Measurements from ENCODE around the gene KLRG1. TPM values are rescaled to one million over a fixed set of nuclear protein-coding genes. Genes with fewer than 3 reads are reported as not detected.

Gene KLRG1
- total and polyA plus RNA-seq, 4 donors, result 4.5 to 9.4 (median 6.0) TPM

DNA sequence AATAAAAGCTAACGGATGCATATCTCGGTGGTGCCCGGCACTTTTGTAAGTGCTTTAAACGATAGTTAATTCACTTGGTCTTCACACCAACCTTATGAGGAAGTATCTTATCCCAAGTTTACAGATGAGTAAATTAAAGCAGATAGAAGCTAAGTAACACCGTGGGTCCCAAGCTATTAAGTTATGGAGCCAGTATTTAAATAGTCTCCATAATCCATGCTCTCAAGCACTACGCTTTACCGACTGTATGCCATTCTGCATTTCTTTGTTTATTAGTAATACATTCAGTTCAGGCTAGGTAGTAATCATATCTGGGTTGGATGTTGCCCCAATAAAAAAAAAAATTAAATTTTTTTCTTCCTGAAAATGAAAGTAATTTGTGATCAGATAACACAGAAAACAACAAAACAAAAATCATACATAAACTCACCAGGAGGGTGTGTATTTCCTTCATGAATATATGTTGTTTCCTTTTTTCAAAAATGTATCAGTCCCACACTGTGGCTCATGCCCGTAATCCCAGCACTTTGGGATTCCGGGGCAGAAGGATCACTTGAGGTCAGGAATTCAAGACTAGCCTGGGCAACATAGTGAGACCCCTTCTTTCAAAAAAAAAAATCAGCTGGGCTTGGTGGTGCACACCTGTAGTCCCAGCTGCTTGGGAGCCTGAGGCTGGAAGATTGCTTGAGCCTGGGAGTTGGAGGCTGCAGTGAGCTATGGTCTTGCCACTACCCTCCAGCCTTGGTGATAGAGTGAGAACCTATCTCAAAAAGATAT is 38.5 kb upstream of the KLRG1 start:
- Histone ChIP-seq H3K9me3 (ENCODE audit: control insufficient read depth, insufficient read depth, low read length) (peaks cover 2% of the 10 kb centered on the region), H3K27ac (ENCODE audit: low read depth, low read length) (no peak overlapping the region), H3K4me1 (ENCODE audit: control insufficient read depth, insufficient read depth, low read length) (peaks cover 4% of the 10 kb centered on the region), H3K4me3 (ENCODE audit: low read depth, low read length) (peak overlapping the region; percentile 94), H3K27me3 (ENCODE audit: control insufficient read depth, insufficient read depth, low read length) (no peaks in the 10 kb centered on the region), H3K36me3 (ENCODE audit: control insufficient read depth, insufficient read depth, low read length) (peaks cover under 1% of the 10 kb centered on the region)
- 80% methylated on average over 3 of the region's 9 CpGs for WGBS (ENCODE audit: insufficient coverage)
- DNase-seq (ENCODE audit: low read depth in 4 of 6, low spot score in 6 of 6), result no peak

DNA sequence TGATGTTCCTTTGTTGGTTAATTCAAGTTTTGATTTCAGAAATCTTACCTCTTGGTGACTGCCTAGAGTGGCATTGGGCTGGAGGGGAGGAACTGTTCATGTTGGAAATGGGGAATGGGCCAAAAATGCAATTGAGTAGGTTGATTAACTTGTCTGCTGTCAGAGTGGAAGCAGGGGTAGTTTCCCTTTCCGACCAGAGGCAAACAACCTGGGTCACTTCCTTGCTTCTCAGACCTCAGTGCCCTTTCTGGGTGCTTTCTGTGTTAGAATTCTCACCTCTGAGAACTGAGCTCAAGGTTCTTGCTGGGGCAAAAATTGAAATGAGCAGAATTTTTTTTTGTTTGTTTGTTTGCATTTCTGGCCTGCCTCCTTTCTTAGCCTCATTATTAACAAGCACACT is 37.6 kb upstream of the KLRG1 start:
- peaks cover 2% of the 10 kb centered on the region for H3K9me3 ChIP-seq (ENCODE audit: control insufficient read depth, insufficient read depth, low read length)
- no peaks in the 10 kb centered on the region for H3K27me3 ChIP-seq (ENCODE audit: control insufficient read depth, insufficient read depth, low read length)
- H3K27ac ChIP-seq (ENCODE audit: low read depth, low read length), result no peak overlapping the region
- peaks cover 5% of the 10 kb centered on the region for H3K36me3 ChIP-seq (ENCODE audit: control insufficient read depth, insufficient read depth, low read length)
- 100% methylated on average over 1 of the region's 1 CpG for WGBS (ENCODE audit: insufficient coverage)
- peaks cover 4% of the 10 kb centered on the region for H3K4me1 ChIP-seq (ENCODE audit: control insufficient read depth, insufficient read depth, low read length)
- H3K4me3 ChIP-seq (ENCODE audit: low read depth, low read length), result no peak overlapping the region
- DNase-seq (ENCODE audit: low read depth in 4 of 6, low spot score in 6 of 6), result no peak

DNA sequence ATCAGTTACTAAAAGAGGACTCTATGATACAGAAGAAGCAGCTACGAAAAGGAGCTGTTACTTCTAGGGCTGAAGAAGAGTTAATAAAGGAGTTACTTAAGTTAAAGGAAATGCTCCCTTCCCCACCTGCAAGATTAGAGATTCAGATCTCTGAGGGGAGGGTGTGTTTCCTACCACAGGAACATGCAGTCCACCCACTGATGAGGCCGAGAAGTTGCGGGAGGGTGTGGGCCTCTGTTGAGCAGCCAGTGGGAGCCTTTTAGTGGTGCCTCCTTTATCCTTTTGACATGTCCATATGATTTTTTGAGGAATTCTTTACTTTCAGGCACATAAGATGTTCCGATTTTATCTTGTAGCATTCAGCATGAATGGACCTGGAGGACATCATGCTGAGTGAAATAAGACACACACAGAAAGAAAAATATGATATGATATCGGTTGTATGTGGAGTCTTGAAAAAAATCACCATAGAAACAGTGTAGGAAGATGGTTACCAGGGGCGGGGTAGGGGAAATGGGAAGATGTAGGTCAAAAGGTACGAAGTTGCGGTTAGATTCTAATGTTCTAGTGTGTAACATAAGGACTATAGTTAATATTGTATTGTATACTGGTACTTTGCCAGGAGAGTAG is 35.5 kb upstream of the KLRG1 start:
- 100% methylated on average over 2 of the region's 8 CpGs for WGBS (ENCODE audit: insufficient coverage)

DNA sequence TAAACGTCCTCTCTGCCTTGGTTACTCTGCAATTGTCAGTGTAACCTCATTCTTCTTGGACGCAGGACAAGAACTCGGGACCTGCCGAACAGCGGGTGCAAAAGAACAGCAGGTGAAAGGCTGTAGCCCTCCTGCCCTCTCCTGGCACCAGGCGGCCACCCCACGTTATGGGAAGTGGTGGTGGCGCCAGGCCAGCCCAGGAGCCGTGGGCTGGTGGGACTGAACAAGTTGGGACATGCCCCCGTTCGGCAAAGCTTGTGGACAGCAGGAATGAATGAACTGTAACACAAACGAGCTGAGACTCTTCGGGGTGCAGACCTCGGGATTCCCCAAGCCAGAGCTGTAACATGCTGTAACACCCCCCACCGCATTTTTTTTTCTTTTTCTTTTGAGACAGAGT is 33.3 kb upstream of the KLRG1 start:
- 98% methylated on average over 15 of the region's 15 CpGs for WGBS (ENCODE audit: insufficient coverage)
- Histone ChIP-seq H3K27ac (ENCODE audit: low read depth, low read length) (no peak overlapping the region), H3K9me3 (ENCODE audit: control insufficient read depth, insufficient read depth, low read length) (peaks cover 2% of the 10 kb centered on the region), H3K27me3 (ENCODE audit: control insufficient read depth, insufficient read depth, low read length) (no peaks in the 10 kb centered on the region), H3K4me1 (ENCODE audit: control insufficient read depth, insufficient read depth, low read length) (no peaks in the 10 kb centered on the region), H3K36me3 (ENCODE audit: control insufficient read depth, insufficient read depth, low read length) (peaks cover 7% of the 10 kb centered on the region), H3K4me3 (ENCODE audit: low read depth, low read length) (no peak overlapping the region)
- DNase-seq (ENCODE audit: low read depth in 4 of 6, low spot score in 6 of 6), result no peak

More for the DNA sequence above, 35.5 kb upstream of the KLRG1 start:
- no peak overlapping the region for H3K27ac ChIP-seq (ENCODE audit: low read depth, low read length)
- no peaks in the 10 kb centered on the region for H3K27me3 ChIP-seq (ENCODE audit: control insufficient read depth, insufficient read depth, low read length)
- peaks cover under 1% of the 10 kb centered on the region for H3K4me1 ChIP-seq (ENCODE audit: control insufficient read depth, insufficient read depth, low read length)
- no peak for DNase-seq (ENCODE audit: low read depth in 4 of 6, low spot score in 6 of 6)
- H3K4me3 ChIP-seq (ENCODE audit: low read depth, low read length), result no peak overlapping the region
- peaks cover 2% of the 10 kb centered on the region for H3K9me3 ChIP-seq (ENCODE audit: control insufficient read depth, insufficient read depth, low read length)
- peaks cover 7% of the 10 kb centered on the region for H3K36me3 ChIP-seq (ENCODE audit: control insufficient read depth, insufficient read depth, low read length)

DNA sequence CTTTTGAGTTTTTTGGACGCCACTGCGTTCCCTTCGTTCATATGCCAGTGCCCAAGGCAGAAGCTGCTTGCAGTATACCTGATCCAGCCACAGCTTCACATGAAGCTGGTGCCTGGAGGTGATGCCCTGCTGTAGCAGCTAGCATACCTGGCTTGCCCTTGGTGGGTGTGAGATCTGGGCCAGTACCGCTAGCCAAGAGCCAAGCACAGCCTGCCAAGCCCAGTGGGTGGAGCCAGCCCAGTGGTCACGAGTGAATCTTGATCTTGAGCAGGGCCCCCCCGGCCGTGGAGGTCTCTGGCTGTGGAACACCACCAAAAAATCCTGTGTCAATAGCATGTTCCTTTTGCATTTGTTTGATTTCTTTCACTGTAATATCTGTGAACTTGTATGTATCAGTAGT is 32.6 kb upstream of the KLRG1 start:
- H3K27ac ChIP-seq (ENCODE audit: low read depth, low read length), result no peak overlapping the region
- peaks cover 7% of the 10 kb centered on the region for H3K36me3 ChIP-seq (ENCODE audit: control insufficient read depth, insufficient read depth, low read length)
- H3K4me1 ChIP-seq (ENCODE audit: control insufficient read depth, insufficient read depth, low read length), result no peaks in the 10 kb centered on the region
- WGBS (ENCODE audit: insufficient coverage), result 99% methylated on average over 7 of the region's 7 CpGs
- H3K4me3 ChIP-seq (ENCODE audit: low read depth, low read length), result no peak overlapping the region
- no peak for DNase-seq (ENCODE audit: low read depth in 4 of 6, low spot score in 6 of 6)
- H3K27me3 ChIP-seq (ENCODE audit: control insufficient read depth, insufficient read depth, low read length), result no peaks in the 10 kb centered on the region
- peaks cover 2% of the 10 kb centered on the region for H3K9me3 ChIP-seq (ENCODE audit: control insufficient read depth, insufficient read depth, low read length)

DNA sequence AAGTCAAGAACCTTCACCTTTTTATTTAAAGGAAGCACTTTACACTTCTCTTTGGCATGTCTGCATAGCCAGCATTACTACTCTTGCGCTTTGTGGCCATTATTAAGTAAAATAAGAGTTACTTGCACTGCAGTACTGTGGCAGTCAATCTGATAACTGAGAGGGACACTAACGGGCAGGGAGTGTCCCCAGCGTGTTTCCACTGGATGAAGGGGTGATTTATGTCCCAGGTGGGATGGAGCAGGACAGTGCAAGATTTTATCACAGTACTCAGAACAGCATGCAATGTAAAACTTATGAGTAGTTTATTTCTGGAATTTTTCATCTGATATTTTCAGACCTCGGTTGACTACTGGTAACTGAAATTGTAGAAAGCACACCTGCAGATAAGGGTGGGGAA is 31.8 kb upstream of the KLRG1 start:
- Histone ChIP-seq H3K4me1 (ENCODE audit: control insufficient read depth, insufficient read depth, low read length) (no peaks in the 10 kb centered on the region), H3K36me3 (ENCODE audit: control insufficient read depth, insufficient read depth, low read length) (peaks cover 7% of the 10 kb centered on the region), H3K9me3 (ENCODE audit: control insufficient read depth, insufficient read depth, low read length) (peaks cover 2% of the 10 kb centered on the region), H3K27ac (ENCODE audit: low read depth, low read length) (no peak overlapping the region), H3K4me3 (ENCODE audit: low read depth, low read length) (no peak overlapping the region), H3K27me3 (ENCODE audit: control insufficient read depth, insufficient read depth, low read length) (no peaks in the 10 kb centered on the region)
- 40% methylated on average over 1 of the region's 4 CpGs for WGBS (ENCODE audit: insufficient coverage)
- DNase-seq (ENCODE audit: low read depth in 4 of 6, low spot score in 6 of 6), result no peak

DNA sequence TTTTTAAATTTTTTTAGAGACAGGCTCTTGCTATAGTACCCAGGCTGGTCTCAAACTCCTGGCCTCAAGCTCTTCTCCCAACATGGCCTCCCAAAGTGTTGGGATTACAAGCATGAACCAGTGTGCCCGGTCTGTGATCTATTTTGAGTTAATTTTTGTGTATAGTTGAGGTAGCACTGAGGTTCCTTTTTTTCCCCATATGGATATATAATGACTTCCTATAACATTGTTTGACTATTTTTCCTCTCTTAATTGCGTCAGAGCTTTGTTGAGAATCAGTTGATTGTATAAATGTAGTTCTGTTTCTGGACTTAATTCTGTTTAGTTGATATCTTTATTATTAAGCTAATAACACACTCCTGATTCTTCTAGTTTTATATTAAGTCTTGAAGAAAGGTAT is 31.3 kb upstream of the KLRG1 start:
- WGBS (ENCODE audit: insufficient coverage), result no CpG with 5 or more reads among the region's 2 CpGs
- no peak overlapping the region for H3K27ac ChIP-seq (ENCODE audit: low read depth, low read length)
- H3K4me1 ChIP-seq (ENCODE audit: control insufficient read depth, insufficient read depth, low read length), result no peaks in the 10 kb centered on the region
- peaks cover 3% of the 10 kb centered on the region for H3K9me3 ChIP-seq (ENCODE audit: control insufficient read depth, insufficient read depth, low read length)
- no peaks in the 10 kb centered on the region for H3K27me3 ChIP-seq (ENCODE audit: control insufficient read depth, insufficient read depth, low read length)
- H3K36me3 ChIP-seq (ENCODE audit: control insufficient read depth, insufficient read depth, low read length), result peaks cover 7% of the 10 kb centered on the region
- no peak overlapping the region for H3K4me3 ChIP-seq (ENCODE audit: low read depth, low read length)
- no peak for DNase-seq (ENCODE audit: low read depth in 4 of 6, low spot score in 6 of 6)

DNA sequence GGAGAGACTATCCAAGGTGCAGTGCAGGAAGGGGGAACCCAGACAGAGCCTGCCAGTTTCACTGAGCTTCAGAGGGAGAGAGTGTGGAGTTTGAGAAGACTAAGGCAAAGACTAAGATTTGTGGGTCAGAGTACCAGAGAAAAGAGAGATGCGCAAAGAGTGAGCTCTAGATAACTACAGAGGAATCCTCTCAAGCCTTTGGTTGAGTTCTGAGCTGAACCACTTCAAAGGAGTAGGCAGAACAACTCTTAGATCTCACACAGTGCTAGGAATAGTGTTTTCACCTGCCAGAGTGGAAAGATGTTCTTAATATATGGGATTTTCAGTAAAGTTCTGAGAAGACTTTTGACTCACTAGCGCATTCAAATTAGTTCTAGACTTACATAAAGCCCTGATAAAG is 29.2 kb upstream of the KLRG1 start:
- H3K4me3 ChIP-seq (ENCODE audit: low read depth, low read length), result no peak overlapping the region
- H3K36me3 ChIP-seq (ENCODE audit: control insufficient read depth, insufficient read depth, low read length), result peaks cover 7% of the 10 kb centered on the region
- DNase-seq (ENCODE audit: low read depth in 4 of 6, low spot score in 6 of 6), result no peak
- H3K27ac ChIP-seq (ENCODE audit: low read depth, low read length), result no peak overlapping the region
- H3K4me1 ChIP-seq (ENCODE audit: control insufficient read depth, insufficient read depth, low read length), result no peaks in the 10 kb centered on the region
- no peaks in the 10 kb centered on the region for H3K27me3 ChIP-seq (ENCODE audit: control insufficient read depth, insufficient read depth, low read length)
- H3K9me3 ChIP-seq (ENCODE audit: control insufficient read depth, insufficient read depth, low read length), result peaks cover 1% of the 10 kb centered on the region
- 100% methylated on average over 1 of the region's 2 CpGs for WGBS (ENCODE audit: insufficient coverage)

DNA sequence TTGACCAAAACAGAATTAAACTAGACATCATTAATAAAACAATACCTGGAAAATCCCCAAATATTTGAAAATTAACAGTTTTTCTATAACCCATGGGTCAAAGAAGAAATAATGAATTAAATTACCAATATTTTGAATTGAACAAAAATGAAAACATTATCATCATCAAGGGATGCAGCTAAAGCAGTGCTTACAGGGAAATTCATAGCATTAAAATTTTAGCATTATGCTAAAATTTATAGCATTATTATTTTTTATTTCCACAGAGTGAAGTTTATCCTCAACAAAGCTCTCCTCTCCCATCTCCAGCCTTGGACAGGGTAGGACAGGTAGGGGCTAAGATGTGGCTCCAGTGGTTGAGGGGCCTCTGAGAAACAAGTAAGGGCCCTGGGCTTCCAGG is 20.6 kb upstream of the KLRG1 start:
- no peaks in the 10 kb centered on the region for H3K36me3 ChIP-seq (ENCODE audit: control insufficient read depth, insufficient read depth, low read length)
- no peak overlapping the region for H3K4me3 ChIP-seq (ENCODE audit: low read depth, low read length)
- no peaks in the 10 kb centered on the region for H3K27me3 ChIP-seq (ENCODE audit: control insufficient read depth, insufficient read depth, low read length)
- no peak for DNase-seq (ENCODE audit: low read depth in 4 of 6, low spot score in 6 of 6)
- no peak overlapping the region for H3K27ac ChIP-seq (ENCODE audit: low read depth, low read length)
- no peaks in the 10 kb centered on the region for H3K4me1 ChIP-seq (ENCODE audit: control insufficient read depth, insufficient read depth, low read length)
- peaks cover 14% of the 10 kb centered on the region for H3K9me3 ChIP-seq (ENCODE audit: control insufficient read depth, insufficient read depth, low read length)

DNA sequence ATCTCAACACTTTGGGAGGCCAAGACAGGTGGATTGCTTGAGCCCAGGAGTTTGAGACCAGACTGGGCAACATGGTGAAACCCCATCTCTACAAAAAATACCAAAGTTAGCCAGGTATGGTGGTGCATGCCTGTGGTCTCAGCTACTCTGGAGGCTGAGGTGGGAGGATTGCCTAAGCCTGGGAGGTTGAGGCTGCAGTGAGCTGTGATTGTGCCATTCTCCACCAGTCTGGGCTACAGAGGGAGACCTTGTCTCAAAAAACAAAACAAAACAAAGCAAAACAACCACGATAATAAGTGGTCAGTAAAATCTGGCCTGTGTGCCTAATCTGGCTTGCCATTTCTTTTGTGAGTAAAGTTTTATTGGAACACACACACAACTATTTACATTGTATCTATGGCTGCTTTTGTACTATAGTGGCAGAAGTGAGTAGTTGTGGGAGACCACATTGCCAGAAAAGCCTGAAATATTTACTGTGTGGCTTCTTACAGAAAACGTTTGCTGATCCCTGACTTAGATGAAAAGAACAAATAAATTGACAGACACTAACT is 19.4 kb upstream of the KLRG1 start:
- WGBS (ENCODE audit: insufficient coverage), result no CpG with 5 or more reads among the region's 2 CpGs
- H3K27ac ChIP-seq (ENCODE audit: low read depth, low read length), result no peak overlapping the region
- peaks cover 16% of the 10 kb centered on the region for H3K9me3 ChIP-seq (ENCODE audit: control insufficient read depth, insufficient read depth, low read length)
- no peak overlapping the region for H3K4me3 ChIP-seq (ENCODE audit: low read depth, low read length)
- H3K27me3 ChIP-seq (ENCODE audit: control insufficient read depth, insufficient read depth, low read length), result no peaks in the 10 kb centered on the region
- no peaks in the 10 kb centered on the region for H3K36me3 ChIP-seq (ENCODE audit: control insufficient read depth, insufficient read depth, low read length)
- no peaks in the 10 kb centered on the region for H3K4me1 ChIP-seq (ENCODE audit: control insufficient read depth, insufficient read depth, low read length)
- no peak for DNase-seq (ENCODE audit: low read depth in 4 of 6, low spot score in 6 of 6)
